Fibroblast of mammary gland (primary cell): ENCODE results near the gene AGPAT3.

Source experiments
- DNase-seq: peaks from one replicate; pipeline ENCODE4 v3.0.0-alpha.2; 2010; ENCODE audit warnings: low read depth
- H3K4me3 ChIP-seq: 2 replicates; pipeline ENCODE4 v1.5.1; 2011; ENCODE audit warnings: low read depth, mild to moderate bottlenecking, low read length, moderate library complexity; ENCODE audit not compliant: control insufficient read depth
- TF ChIP-seq, protein P1 (sequence below): conservative IDR thresholded peaks from 2 replicates; pipeline ENCODE4 v1.5.1; 2011; ENCODE audit warnings: low read depth, low read length, inconsistent platforms; ENCODE audit not compliant: control insufficient read depth, insufficient read depth

AGPAT3 gene

DNA sequence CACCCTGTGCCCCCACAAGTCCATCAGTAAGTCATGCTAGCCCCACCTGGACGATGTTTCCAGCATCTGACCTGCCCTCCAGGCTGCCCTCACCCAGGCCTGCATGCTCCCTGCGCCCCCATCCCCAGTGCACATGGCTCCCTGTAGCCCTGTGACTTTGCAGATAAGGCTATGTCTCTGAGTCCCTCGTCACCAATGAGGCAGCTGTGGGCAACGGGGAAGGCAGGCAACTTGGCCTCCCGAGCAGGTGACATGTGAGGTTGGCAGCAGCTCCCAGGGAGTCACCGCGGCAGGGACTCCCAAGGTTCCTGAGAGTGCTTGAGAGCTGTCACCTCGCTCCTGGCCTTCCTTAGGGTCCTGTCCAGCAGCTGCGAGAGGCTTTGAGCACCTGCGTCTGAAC lies 32.4 kb upstream of the AGPAT3 start:
- DNase-seq, result no peak
- H3K4me3 ChIP-seq, result no peak overlapping the region
- TF ChIP-seq, protein P1, sequence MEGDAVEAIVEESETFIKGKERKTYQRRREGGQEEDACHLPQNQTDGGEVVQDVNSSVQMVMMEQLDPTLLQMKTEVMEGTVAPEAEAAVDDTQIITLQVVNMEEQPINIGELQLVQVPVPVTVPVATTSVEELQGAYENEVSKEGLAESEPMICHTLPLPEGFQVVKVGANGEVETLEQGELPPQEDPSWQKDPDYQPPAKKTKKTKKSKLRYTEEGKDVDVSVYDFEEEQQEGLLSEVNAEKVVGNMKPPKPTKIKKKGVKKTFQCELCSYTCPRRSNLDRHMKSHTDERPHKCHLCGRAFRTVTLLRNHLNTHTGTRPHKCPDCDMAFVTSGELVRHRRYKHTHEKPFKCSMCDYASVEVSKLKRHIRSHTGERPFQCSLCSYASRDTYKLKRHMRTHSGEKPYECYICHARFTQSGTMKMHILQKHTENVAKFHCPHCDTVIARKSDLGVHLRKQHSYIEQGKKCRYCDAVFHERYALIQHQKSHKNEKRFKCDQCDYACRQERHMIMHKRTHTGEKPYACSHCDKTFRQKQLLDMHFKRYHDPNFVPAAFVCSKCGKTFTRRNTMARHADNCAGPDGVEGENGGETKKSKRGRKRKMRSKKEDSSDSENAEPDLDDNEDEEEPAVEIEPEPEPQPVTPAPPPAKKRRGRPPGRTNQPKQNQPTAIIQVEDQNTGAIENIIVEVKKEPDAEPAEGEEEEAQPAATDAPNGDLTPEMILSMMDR, result no peak

- no peak for DNase-seq
- H3K4me3 ChIP-seq, result no peak overlapping the region
- TF ChIP-seq, protein P1, result no peak
Observed at GRCh38 chr21:43834146-43834905, 30.7 kb upstream of the AGPAT3 start.

DNA sequence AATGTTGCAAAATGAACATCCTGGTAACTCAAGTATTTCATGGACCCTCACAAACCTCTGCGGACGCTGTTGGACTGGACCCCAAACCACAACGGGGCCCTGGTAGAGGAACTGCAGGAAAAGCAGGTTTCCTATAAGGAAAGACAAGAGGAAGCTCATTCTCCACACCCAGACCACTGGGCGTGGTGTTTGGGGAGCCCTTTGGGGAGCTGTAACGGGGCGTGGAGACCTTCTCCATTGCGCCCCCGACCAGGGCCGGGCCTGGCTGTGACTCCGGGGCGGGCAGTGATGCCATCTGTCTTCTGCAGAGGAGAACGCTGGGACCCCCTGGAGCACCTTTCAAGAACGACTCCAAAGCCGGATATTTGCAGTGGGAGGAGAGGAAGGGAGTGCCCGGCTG lies 30.0 kb upstream of the AGPAT3 start:
- DNase-seq, result no peak
- no peak overlapping the region for H3K4me3 ChIP-seq
- TF ChIP-seq, protein P1, result no peak

GRCh38 chr21:43835861-43836260 lies 29.2 kb upstream of the AGPAT3 start:
- no peak overlapping the region for H3K4me3 ChIP-seq
- DNase-seq, result no peak
- TF ChIP-seq, protein P1, result no peak

GRCh38 chr21:43836616-43837015 lies 28.4 kb upstream of the AGPAT3 start:
- TF ChIP-seq, protein P1, result no peak
- no peak overlapping the region for H3K4me3 ChIP-seq
- no peak for DNase-seq

GRCh38 chr21:43840259-43840658 lies 24.8 kb upstream of the AGPAT3 start:
- TF ChIP-seq, protein P1, result no peak
- no peak for DNase-seq
- H3K4me3 ChIP-seq, result no peak overlapping the region
